HG03066 (cell line): ENCODE results near the gene RPL3.

Experiments used
- ATAC-seq: cut with Tn5 transposase; IDR thresholded peaks from one replicate; pipeline ENCODE4 v1.9.1; 2021; ENCODE audit warnings: low read depth; ENCODE audit not compliant: unreplicated experiment

Gene RPL3

DNA sequence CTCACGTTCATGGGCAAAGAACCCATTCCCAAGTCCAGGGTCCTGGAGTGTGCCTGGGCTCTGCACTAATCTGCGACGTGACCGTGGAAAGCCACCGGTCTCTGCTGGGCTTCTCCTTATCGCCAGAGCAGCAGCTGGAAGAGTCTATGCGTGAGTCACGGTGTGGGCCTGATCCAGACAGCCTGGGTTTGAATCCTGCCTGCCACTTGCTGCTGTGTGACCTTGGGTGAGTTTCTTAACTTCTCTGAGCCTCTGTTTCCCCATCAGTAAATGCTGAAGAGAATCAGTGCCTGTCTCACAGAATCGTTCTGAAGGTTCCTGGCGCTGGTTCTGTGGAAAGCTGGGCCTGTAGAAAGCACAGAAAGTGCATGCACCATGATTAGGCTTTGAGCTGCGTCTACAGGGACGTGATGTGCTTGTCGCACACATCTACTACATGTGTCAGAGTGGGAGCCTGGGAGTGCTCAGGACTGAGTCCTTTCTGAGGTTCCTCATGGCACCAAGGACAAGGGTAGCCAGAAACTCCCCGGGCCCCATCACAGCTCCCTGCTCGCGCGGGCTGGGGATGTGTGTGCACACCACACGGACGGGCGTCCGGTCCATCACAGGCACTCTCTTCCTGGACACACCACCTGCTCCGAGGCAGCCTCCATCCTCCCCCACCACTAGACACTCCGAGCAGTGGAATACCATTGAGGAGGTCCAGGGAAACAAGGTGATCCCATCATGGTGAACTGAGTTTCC, 54.1 kb downstream of the RPL3 start:
- no peak for ATAC-seq

DNA sequence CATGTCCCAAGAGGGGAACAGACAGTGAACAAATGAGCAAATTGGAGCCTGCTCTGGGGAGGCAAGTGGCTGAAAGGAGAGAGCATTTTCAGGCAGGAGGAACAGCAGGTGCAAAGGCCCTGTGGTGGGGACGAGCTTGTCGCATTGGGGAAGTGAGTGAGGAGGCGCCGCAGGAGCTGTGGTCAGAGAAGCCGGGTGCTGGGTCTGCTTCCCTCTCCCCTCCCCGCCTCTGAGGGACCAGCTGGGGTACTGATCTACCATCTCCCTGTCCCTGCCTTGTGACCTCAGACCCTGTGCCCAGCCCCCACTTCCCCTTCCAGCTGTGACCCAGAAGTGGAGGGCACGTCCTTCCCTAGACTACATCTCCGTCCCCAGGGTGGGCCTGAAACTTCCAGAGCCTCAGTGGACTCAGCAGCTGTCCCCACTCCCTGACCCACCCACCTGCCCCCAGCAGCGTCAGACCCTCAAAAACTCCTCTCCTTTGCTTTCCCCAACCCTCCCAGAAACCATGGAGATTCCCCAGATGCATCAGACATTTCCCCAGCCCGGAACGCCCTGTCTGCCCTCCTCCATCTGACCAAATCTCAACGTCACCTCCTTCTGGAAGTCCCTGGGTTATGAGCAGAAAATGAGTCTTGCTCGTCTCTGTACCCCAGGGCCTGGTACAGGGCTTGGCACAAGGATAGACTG, 54.9 kb downstream of the RPL3 start:
- no peak for ATAC-seq

DNA sequence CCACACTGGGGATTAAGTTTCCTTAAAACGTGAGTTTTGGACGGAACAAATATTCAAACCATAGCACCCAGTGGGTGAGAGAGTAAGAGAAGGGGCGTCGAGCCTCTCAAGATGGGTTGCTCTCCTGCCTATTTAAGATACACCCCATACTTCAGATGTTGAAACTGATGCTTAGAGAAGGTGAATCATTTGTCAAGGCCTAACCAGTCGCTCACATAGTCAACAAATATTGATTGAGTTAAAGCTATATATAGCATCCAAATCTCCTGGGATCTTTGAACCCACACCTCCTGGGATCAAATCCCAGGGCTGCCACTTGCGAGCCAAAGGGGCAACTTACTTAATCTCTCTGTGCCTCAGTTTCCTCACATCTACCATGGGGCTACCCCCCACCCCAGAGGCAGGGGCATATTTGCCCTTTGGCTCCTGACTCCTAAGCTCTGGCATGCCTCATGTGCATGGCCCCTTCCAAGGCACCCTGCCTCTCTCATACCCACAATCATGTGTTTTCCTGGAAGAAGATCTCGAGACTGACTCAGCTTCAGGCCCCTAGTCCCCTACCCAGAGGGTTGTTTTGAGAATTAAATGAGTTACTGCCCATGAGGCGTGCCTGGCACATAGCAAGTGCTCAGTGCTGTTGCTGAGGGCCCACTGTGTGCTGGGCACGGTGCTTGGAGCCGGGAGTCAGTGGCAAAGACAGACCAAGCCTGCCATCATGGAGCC, 55.6 kb downstream of the RPL3 start:
- no peak for ATAC-seq
